Muscle layer of colon (tissue), 2 donors: ENCODE measurements around the gene SPEF1.

Source experiments
- H3K27ac ChIP-seq: one replicate; pipeline ENCODE4 v1.7.0; 2013; ENCODE audit warnings: low read depth, mild to moderate bottlenecking, low read length, moderate library complexity
- H3K27me3 ChIP-seq, 2 donors: one replicate each; pipeline ENCODE4 v1.7.0; 2013; ENCODE audit warnings: low read length in 2 of 2, mild to moderate bottlenecking in 2 of 2; ENCODE audit not compliant: insufficient read depth in 2 of 2, control insufficient read depth in 1 of 2
- H3K36me3 ChIP-seq: one replicate; pipeline ENCODE4 v1.7.0; 2013; ENCODE audit warnings: mild to moderate bottlenecking, low read length; ENCODE audit not compliant: insufficient read depth
- H3K4me1 ChIP-seq: one replicate; pipeline ENCODE4 v1.7.0; 2013; ENCODE audit warnings: mild to moderate bottlenecking, low read length; ENCODE audit not compliant: insufficient read depth
- H3K4me3 ChIP-seq, 2 donors: one replicate each; pipeline ENCODE4 v1.7.0; 2013; ENCODE audit warnings: low read length in 2 of 2, low read depth in 1 of 2, mild to moderate bottlenecking in 1 of 2, moderate library complexity in 1 of 2
- H3K9ac ChIP-seq: one replicate; pipeline ENCODE4 v1.7.0; 2013; ENCODE audit warnings: low read length
- H3K9me3 ChIP-seq: one replicate; pipeline ENCODE4 v1.7.0; 2013; ENCODE audit warnings: mild to moderate bottlenecking, low read length
- donor health status: abdominal sarcoma.
- donor health status: Adenocarcinoma of cecum.

Gene SPEF1

DNA sequence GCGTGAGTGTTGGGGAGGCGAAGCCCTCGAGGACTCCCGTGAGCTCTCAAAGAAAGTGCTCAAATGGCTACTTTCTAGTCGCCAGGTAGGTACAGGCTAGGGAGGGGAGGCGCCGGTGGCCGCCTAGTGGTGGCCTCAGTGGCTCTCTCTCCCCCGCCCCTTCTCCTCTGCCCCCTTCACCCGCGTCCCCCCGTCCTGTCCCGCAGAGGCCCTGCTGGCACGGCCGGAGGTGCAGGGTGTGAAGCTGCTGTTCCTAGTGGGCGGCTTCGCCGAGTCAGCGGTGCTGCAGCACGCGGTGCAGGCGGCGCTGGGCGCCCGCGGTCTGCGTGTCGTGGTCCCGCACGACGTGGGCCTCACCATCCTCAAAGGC lies 30.0 kb downstream of the SPEF1 start:
- Histone ChIP-seq H3K27ac (no peak overlapping the region), H3K4me1 (peaks cover 10% of the 10 kb centered on the region), H3K9me3 (no peaks in the 10 kb centered on the region), H3K27me3 (peaks cover 0 to 6% of the 10 kb centered on the region in 2 donors), H3K36me3 (peaks cover 16% of the 10 kb centered on the region), H3K9ac (no peak overlapping the region), H3K4me3 (no peak overlapping the region)

- Histone ChIP-seq H3K4me3 (no peak overlapping the region), H3K36me3 (peaks cover 6% of the 10 kb centered on the region), H3K9me3 (no peaks in the 10 kb centered on the region), H3K4me1 (peaks cover 10% of the 10 kb centered on the region), H3K27ac (no peak overlapping the region), H3K9ac (no peak overlapping the region), H3K27me3 (peaks cover 0 to 6% of the 10 kb centered on the region in 2 donors)
These were observed 31.3 kb downstream of the SPEF1 start for GRCh38 chr20:3749689-3750531.

GRCh38 chr20:3749087-3749688 lies 32.1 kb downstream of the SPEF1 start:
- Histone ChIP-seq H3K36me3 (no peaks in the 10 kb centered on the region), H3K9me3 (no peaks in the 10 kb centered on the region), H3K4me3 (no peak overlapping the region), H3K9ac (no peak overlapping the region), H3K27me3 (peaks cover 0 to 6% of the 10 kb centered on the region in 2 donors), H3K27ac (no peak overlapping the region), H3K4me1 (peaks cover 10% of the 10 kb centered on the region)

GRCh38 chr20:3748073-3748472 lies 33.2 kb downstream of the SPEF1 start:
- no peaks in the 10 kb centered on the region for H3K9me3 ChIP-seq
- no peak overlapping the region for H3K4me3 ChIP-seq
- H3K27ac ChIP-seq = no peak overlapping the region
- H3K4me1 ChIP-seq = peaks cover 7% of the 10 kb centered on the region
- no peak overlapping the region for H3K9ac ChIP-seq
- H3K36me3 ChIP-seq = no peaks in the 10 kb centered on the region
- H3K27me3 ChIP-seq = peaks cover 0 to 6% of the 10 kb centered on the region in 2 donors

GRCh38 chr20:3747471-3747870 lies 33.8 kb downstream of the SPEF1 start:
- Histone ChIP-seq H3K27me3 (peaks cover 0 to 6% of the 10 kb centered on the region in 2 donors), H3K9me3 (no peaks in the 10 kb centered on the region), H3K4me3 (no peak overlapping the region), H3K4me1 (peaks cover 1% of the 10 kb centered on the region), H3K27ac (no peak overlapping the region), H3K36me3 (no peaks in the 10 kb centered on the region), H3K9ac (no peak overlapping the region)

- no peaks in the 10 kb centered on the region for H3K4me1 ChIP-seq
- no peak overlapping the region for H3K9ac ChIP-seq
- H3K27me3 ChIP-seq = peaks cover 0 to 6% of the 10 kb centered on the region in 2 donors
- no peaks in the 10 kb centered on the region for H3K36me3 ChIP-seq
- no peak overlapping the region for H3K4me3 ChIP-seq
- H3K27ac ChIP-seq = no peak overlapping the region
- H3K9me3 ChIP-seq = no peaks in the 10 kb centered on the region
These were observed 35.5 kb downstream of the SPEF1 start for GRCh38 chr20:3745686-3746173.

- H3K4me3 ChIP-seq = no peak overlapping the region
These were observed 36.2 kb downstream of the SPEF1 start for GRCh38 chr20:3744806-3745685.

DNA sequence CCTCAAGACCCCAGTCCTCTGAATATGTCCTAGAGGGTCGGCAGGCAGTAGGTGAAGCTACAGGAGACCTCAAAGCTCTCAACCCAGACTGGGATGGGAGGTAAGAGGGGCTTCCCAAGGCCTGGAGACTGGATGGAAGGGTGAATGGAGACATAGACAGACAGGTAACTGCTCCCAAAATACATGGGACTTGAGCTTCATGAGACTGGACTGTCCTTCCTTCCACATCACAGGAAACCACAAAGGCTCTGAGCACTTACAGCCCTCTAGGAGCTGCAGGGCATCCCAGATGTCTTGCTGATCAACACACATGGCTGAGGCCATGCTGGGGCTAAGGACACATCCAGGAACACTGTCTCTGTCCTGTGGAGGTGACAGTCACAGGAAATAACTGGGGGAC lies 37.2 kb downstream of the SPEF1 start:
- H3K9me3 ChIP-seq = no peaks in the 10 kb centered on the region
- H3K9ac ChIP-seq = no peak overlapping the region
- H3K36me3 ChIP-seq = no peaks in the 10 kb centered on the region
- no peak overlapping the region for H3K27ac ChIP-seq
- no peak overlapping the region for H3K4me3 ChIP-seq
- H3K4me1 ChIP-seq = no peaks in the 10 kb centered on the region
- no peaks in the 10 kb centered on the region for H3K27me3 ChIP-seq

More at GRCh38 chr20:3744806-3745685, 36.2 kb downstream of the SPEF1 start:
- no peak overlapping the region for H3K27ac ChIP-seq
- peaks cover 0 to 2% of the 10 kb centered on the region in 2 donors for H3K27me3 ChIP-seq
- no peak overlapping the region for H3K9ac ChIP-seq
- no peaks in the 10 kb centered on the region for H3K4me1 ChIP-seq
- H3K36me3 ChIP-seq = no peaks in the 10 kb centered on the region
- no peaks in the 10 kb centered on the region for H3K9me3 ChIP-seq

DNA sequence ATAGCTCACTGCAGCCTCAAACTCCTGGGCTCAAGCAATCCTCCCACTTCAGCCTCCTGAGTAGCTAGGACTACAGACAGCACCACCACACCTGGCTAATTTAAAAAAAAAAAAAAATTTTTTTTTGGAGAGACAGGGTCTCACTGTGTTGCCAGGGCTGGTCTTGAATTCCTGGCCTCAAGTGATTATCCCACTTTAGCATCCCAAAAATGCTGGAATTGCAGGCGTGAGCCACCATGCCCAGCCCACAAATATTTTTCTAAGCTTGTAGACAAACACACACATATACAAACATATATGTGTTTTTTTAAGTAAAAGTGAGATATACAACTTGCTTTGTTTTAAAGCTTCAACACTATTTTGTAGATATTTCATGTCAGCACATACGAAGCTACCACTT lies 38.0 kb downstream of the SPEF1 start:
- no peaks in the 10 kb centered on the region for H3K36me3 ChIP-seq
- H3K4me1 ChIP-seq = no peaks in the 10 kb centered on the region
- no peak overlapping the region for H3K4me3 ChIP-seq
- no peaks in the 10 kb centered on the region for H3K9me3 ChIP-seq
- H3K27ac ChIP-seq = no peak overlapping the region
- H3K27me3 ChIP-seq = no peaks in the 10 kb centered on the region
- no peak overlapping the region for H3K9ac ChIP-seq

DNA sequence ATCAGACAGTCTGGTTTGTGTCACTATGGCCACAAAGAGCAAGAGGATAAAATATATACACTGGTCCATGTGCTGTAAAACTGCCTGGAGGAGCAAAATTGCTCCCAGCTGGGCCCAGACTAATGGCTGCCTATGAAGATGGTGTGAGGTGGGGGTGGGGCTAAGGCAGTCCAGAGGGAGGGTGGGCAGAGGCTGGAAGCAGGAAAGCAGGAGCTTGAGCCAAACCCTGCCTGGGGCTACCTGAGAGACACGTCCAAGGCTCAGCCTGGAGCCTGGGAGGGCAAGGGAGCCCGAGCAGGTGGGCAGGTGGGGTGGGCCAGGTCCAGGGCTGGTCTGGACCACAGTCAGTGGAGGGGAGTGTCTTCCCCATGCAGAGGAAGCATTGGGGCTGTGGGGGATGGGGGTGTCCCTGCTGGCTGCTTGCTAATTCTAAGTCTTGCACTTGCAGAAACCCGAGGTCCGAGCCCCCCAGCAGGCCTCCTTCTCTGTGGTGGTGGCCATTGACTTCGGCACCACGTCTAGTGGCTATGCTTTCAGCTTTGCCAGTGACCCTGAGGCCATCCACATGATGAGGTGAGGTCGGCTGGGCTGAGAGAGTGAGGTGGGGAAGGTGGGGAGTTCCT lies 39.3 kb downstream of the SPEF1 start:
- Histone ChIP-seq H3K4me1 (no peaks in the 10 kb centered on the region), H3K36me3 (no peaks in the 10 kb centered on the region), H3K9me3 (no peaks in the 10 kb centered on the region), H3K9ac (no peak overlapping the region), H3K27ac (no peak overlapping the region), H3K4me3 (no peak overlapping the region), H3K27me3 (no peaks in the 10 kb centered on the region)
